ENCODE results near the gene B3GALNT1. TPM values are rescaled to one million over a fixed set of nuclear protein-coding genes. Genes with fewer than 3 reads are reported as not detected.

The B3GALNT1 gene
- total RNA-seq, 2 donors from 2014 or later: 27.6 to 70.2 TPM

GRCh38 chr3:161096771-161097367 lies 8.3 kb downstream of the B3GALNT1 start:
- DNase-seq (ENCODE audit: low spot score): no peak
- peaks cover 12% of the 10 kb centered on the region for H3K36me3 ChIP-seq
- peaks cover 0 to 39% of the 10 kb centered on the region in 2 donors for H3K4me1 ChIP-seq
- no peak overlapping the region for H3K4me3 ChIP-seq
- H3K27ac ChIP-seq: no peak overlapping the region
- no peaks in the 10 kb centered on the region for H3K27me3 ChIP-seq
- H3K9me3 ChIP-seq: no peaks in the 10 kb centered on the region
- TF ChIP-seq CTCF (IDR thresholded peaks at IDR 0.05): peak in 1 of 2 donors; percentile 49

- H3K27ac ChIP-seq: no peak overlapping the region
- TF ChIP-seq CTCF (IDR thresholded peaks at IDR 0.05): no peak
- H3K4me1 ChIP-seq: peaks cover 0 to 17% of the 10 kb centered on the region in 2 donors
- DNase-seq (ENCODE audit: low spot score): no peak
- H3K9me3 ChIP-seq: no peaks in the 10 kb centered on the region
- peaks cover 3% of the 10 kb centered on the region for H3K36me3 ChIP-seq
- H3K27me3 ChIP-seq: no peaks in the 10 kb centered on the region
- no peak overlapping the region for H3K4me3 ChIP-seq
Measured at GRCh38 chr3:161093895-161094294, 11.3 kb downstream of the B3GALNT1 start.

- Histone ChIP-seq H3K4me1 (peaks cover 0 to 20% of the 10 kb centered on the region in 2 donors), H3K36me3 (peaks cover 15% of the 10 kb centered on the region), H3K27ac (no peak overlapping the region), H3K9me3 (no peaks in the 10 kb centered on the region), H3K27me3 (no peaks in the 10 kb centered on the region), H3K4me3 (no peak overlapping the region)
- TF ChIP-seq CTCF (IDR thresholded peaks at IDR 0.05): no peak
- DNase-seq (ENCODE audit: low spot score): no peak
Measured at GRCh38 chr3:161084277-161084676, 20.9 kb downstream of the B3GALNT1 start.

GRCh38 chr3:161083131-161083530 lies 22.0 kb downstream of the B3GALNT1 start:
- Histone ChIP-seq H3K9me3 (no peaks in the 10 kb centered on the region), H3K27me3 (no peaks in the 10 kb centered on the region), H3K4me3 (no peak overlapping the region), H3K36me3 (peaks cover 15% of the 10 kb centered on the region), H3K27ac (peak overlapping the region in 1 of 2 donors; percentile 9), H3K4me1 (peaks cover 0 to 20% of the 10 kb centered on the region in 2 donors)
- DNase-seq (ENCODE audit: low spot score): no peak
- TF ChIP-seq CTCF (IDR thresholded peaks at IDR 0.05): no peak

- Histone ChIP-seq H3K4me1 (peaks cover 0 to 20% of the 10 kb centered on the region in 2 donors), H3K9me3 (no peaks in the 10 kb centered on the region), H3K27ac (peak overlapping the region; percentile 37 to 41), H3K36me3 (peaks cover 15% of the 10 kb centered on the region), H3K4me3 (no peak overlapping the region), H3K27me3 (no peaks in the 10 kb centered on the region)
- no peak for TF ChIP-seq CTCF (IDR thresholded peaks at IDR 0.05)
- no peak for DNase-seq (ENCODE audit: low spot score)
Measured at GRCh38 chr3:161082063-161082462, 23.1 kb downstream of the B3GALNT1 start.

- Histone ChIP-seq H3K27me3 (no peaks in the 10 kb centered on the region), H3K4me1 (peaks cover 0 to 20% of the 10 kb centered on the region in 2 donors), H3K36me3 (peaks cover 15% of the 10 kb centered on the region), H3K27ac (peak overlapping the region; percentile 33 to 37), H3K9me3 (no peaks in the 10 kb centered on the region), H3K4me3 (no peak overlapping the region)
- no peak for DNase-seq (ENCODE audit: low spot score)
- no peak for TF ChIP-seq CTCF (IDR thresholded peaks at IDR 0.05)
Measured at GRCh38 chr3:161081633-161082032, 23.5 kb downstream of the B3GALNT1 start.
